Keratinocyte (primary cell): ENCODE measurements around the gene SCRN1. TPM values are rescaled to one million over a fixed set of nuclear protein-coding genes. Genes with fewer than 3 reads are reported as not detected.

Experiments used
- DNase-seq: peaks from one replicate; pipeline ENCODE4 v3.0.0-alpha.2; 2011; ENCODE audit warnings: low read depth, missing footprints, low spot score
- FAIRE-seq: peaks from 2 replicates; lab custom pipeline; 2011; peaks lifted over from hg19 to GRCh38; lab: Jason Lieb, UNC
- H2AFZ ChIP-seq: 2 replicates; pipeline ENCODE4 v1.6.0; 2012; ENCODE audit warnings: low read length, control low read depth, inconsistent platforms; ENCODE audit not compliant: control insufficient read depth
- H3K27ac ChIP-seq: 2 replicates; pipeline ENCODE4 v1.5.1; 2011; ENCODE audit warnings: low read length; ENCODE audit not compliant: control insufficient read depth, insufficient read depth
- H3K27me3 ChIP-seq: 3 replicates; pipeline ENCODE4 v1.6.0; 2011; ENCODE audit warnings: low read length; ENCODE audit not compliant: control insufficient read depth, insufficient read depth; ENCODE audit errors: extremely low read depth
- H3K36me3 ChIP-seq, 2 experiments: 2 replicates in 1 of 2; 3 replicates in 1 of 2; pipeline ENCODE4 v1.5.1; 2011; ENCODE audit warnings: low read length in 2 of 2, mild to moderate bottlenecking in 1 of 2; ENCODE audit not compliant: control insufficient read depth in 2 of 2, insufficient read depth in 2 of 2; ENCODE audit errors: extremely low read depth in 1 of 2
- H3K4me1 ChIP-seq: 3 replicates; pipeline ENCODE4 v1.5.1; 2011; ENCODE audit warnings: low read length; ENCODE audit not compliant: control insufficient read depth, insufficient read depth; ENCODE audit errors: extremely low read depth
- H3K4me2 ChIP-seq: 3 replicates; pipeline ENCODE4 v1.6.0; 2011; ENCODE audit warnings: low read depth, low read length; ENCODE audit not compliant: control insufficient read depth, insufficient read depth; ENCODE audit errors: extremely low read depth
- H3K4me3 ChIP-seq, 3 experiments: fragments of 200-600 bp in 1 of 3; sonication (generic) in 1 of 3; 2 replicates in 2 of 3; 3 replicates in 1 of 3; pipeline ENCODE4 v1.5.1; 2011 to 2016; ENCODE audit warnings: low read length in 3 of 3, mild to moderate bottlenecking in 3 of 3, control low read depth in 2 of 3, inconsistent platforms in 1 of 3, low read depth in 1 of 3, mixed read lengths in 1 of 3, mixed run types in 1 of 3, moderate library complexity in 1 of 3; ENCODE audit not compliant: control insufficient read depth in 2 of 3, insufficient read depth in 2 of 3; ENCODE audit errors: extremely low read depth in 1 of 3
- H3K79me2 ChIP-seq: 2 replicates; pipeline ENCODE4 v1.6.0; 2012; ENCODE audit warnings: low read length; ENCODE audit not compliant: control insufficient read depth, insufficient read depth
- H3K9ac ChIP-seq: 3 replicates; pipeline ENCODE4 v1.6.0; 2011; ENCODE audit warnings: low read length; ENCODE audit not compliant: control insufficient read depth, insufficient read depth; ENCODE audit errors: extremely low read depth
- H3K9me1 ChIP-seq: 3 replicates; pipeline ENCODE4 v1.6.0; 2011; ENCODE audit warnings: low read length; ENCODE audit not compliant: control insufficient read depth, insufficient read depth; ENCODE audit errors: extremely low read depth
- H3K9me3 ChIP-seq: 2 replicates; pipeline ENCODE4 v1.5.1; 2012; ENCODE audit warnings: low read depth, low read length; ENCODE audit not compliant: control insufficient read depth
- H4K20me1 ChIP-seq: 3 replicates; pipeline ENCODE4 v1.6.0; 2011; ENCODE audit warnings: low read length; ENCODE audit not compliant: control insufficient read depth, insufficient read depth; ENCODE audit errors: extremely low read depth
- CTCF ChIP-seq, 3 experiments: IDR thresholded peaks in 1 of 3; conservative IDR thresholded peaks in 1 of 3; optimal IDR thresholded peaks in 1 of 3; 2 replicates in 2 of 3; 3 replicates in 1 of 3; pipeline versions ENCODE3 to v1.5.1; 2011; ENCODE audit warnings: low read length in 3 of 3, mild to moderate bottlenecking in 3 of 3, moderate library complexity in 2 of 3, control low read depth in 1 of 3, inconsistent platforms in 1 of 3; ENCODE audit not compliant: insufficient read depth in 2 of 3; ENCODE audit errors: extremely low read depth in 1 of 3
- EZH2 ChIP-seq: IDR thresholded peaks from one replicate; pipeline ENCODE4 v1.6.1; 2012; ENCODE audit warnings: inconsistent platforms, mild to moderate bottlenecking, low read length, moderate library complexity
- dilution Hi-C: fragments of 300-500 bp; cut with MboI; formaldehyde crosslinking; loops from one replicate; pipeline ENCODE4 v1.7.0; 2020; ENCODE audit warnings: low sequenced_read_pairs; ENCODE audit not compliant: extremely low pct_ligation_motif_present
- polyA plus RNA-seq, 5 experiments: library from polyadenylated mRNA; depleted of rRNA in 3 of 5; stranded (reverse) in 3 of 5; stranded (forward) in 1 of 5; unstranded in 1 of 5; fragments of >200 nt; gene quantifications; 1 replicate in 1 of 5; 2 replicates in 3 of 5; 3 replicates in 1 of 5; pipeline versions ENCODE4 v1.2.1 to v1.2.3, GENCODE V29; 2011 to 2012; ENCODE audit warnings: missing spikeins in 2 of 5, low read depth in 1 of 5, low replicate concordance in 1 of 5

The SCRN1 gene
- polyA plus RNA-seq, 1 donor (not counting 4 experiments of a cell fraction or from before 2014, with no cell fraction given) = 52.3 TPM

- dilution Hi-C loops = no loop called here
Observed at GRCh38 chr7:29900745-29901144, 88.9 kb downstream of the SCRN1 start.

GRCh38 chr7:29898301-29898700 is 91.3 kb downstream of the SCRN1 start:
- H3K4me3 ChIP-seq = no peak overlapping the region
- no peak overlapping the region for H3K9ac ChIP-seq
- no peaks in the 10 kb centered on the region for H4K20me1 ChIP-seq
- H3K27me3 ChIP-seq = peaks cover 10% of the 10 kb centered on the region
- no peaks in the 10 kb centered on the region for H3K9me1 ChIP-seq
- TF ChIP-seq CTCF (optimal IDR thresholded peaks at IDR 0.05 in 1 of 3, IDR thresholded peaks at IDR 0.05 in 1 of 3, conservative IDR thresholded peaks at IDR 0.05 in 1 of 3; ENCODE audit: extremely low read depth in 1 of 3, insufficient read depth in 2 of 3, low read length in 3 of 3) (no peak), EZH2 (no peak)
- FAIRE-seq (no peak), DNase-seq (no peak)
- H3K4me1 ChIP-seq = no peaks in the 10 kb centered on the region
- no peaks in the 10 kb centered on the region for H3K79me2 ChIP-seq
- no peak overlapping the region for H2AFZ ChIP-seq
- H3K36me3 ChIP-seq = no peaks in the 10 kb centered on the region
- dilution Hi-C loops = no loop called here
- no peak overlapping the region for H3K4me2 ChIP-seq
- H3K9me3 ChIP-seq = no peaks in the 10 kb centered on the region
- no peak overlapping the region for H3K27ac ChIP-seq

More at GRCh38 chr7:29900745-29901144, 88.9 kb downstream of the SCRN1 start:
- no peaks in the 10 kb centered on the region for H3K36me3 ChIP-seq
- H2AFZ ChIP-seq = no peak overlapping the region
- H3K27ac ChIP-seq = no peak overlapping the region
- no peak overlapping the region for H3K9ac ChIP-seq
- no peak for DNase-seq
- no peak overlapping the region for H3K4me2 ChIP-seq
- peaks cover 10% of the 10 kb centered on the region for H3K27me3 ChIP-seq
- TF ChIP-seq EZH2 = no peak
- TF ChIP-seq CTCF (optimal IDR thresholded peaks at IDR 0.05 in 1 of 3, IDR thresholded peaks at IDR 0.05 in 1 of 3, conservative IDR thresholded peaks at IDR 0.05 in 1 of 3; ENCODE audit: extremely low read depth in 1 of 3, insufficient read depth in 2 of 3, low read length in 3 of 3) = no peak
- FAIRE-seq = no peak
- H3K4me3 ChIP-seq = no peak overlapping the region
- no peaks in the 10 kb centered on the region for H3K9me3 ChIP-seq
- H3K4me1 ChIP-seq = no peaks in the 10 kb centered on the region
- no peaks in the 10 kb centered on the region for H4K20me1 ChIP-seq
- H3K79me2 ChIP-seq = no peaks in the 10 kb centered on the region
- no peaks in the 10 kb centered on the region for H3K9me1 ChIP-seq
